Fibroblast of lung (primary cell): ENCODE data around the gene DNPEP. TPM values are rescaled to one million over a fixed set of nuclear protein-coding genes. Genes with fewer than 3 reads are reported as not detected.

Source experiments
- DNase-seq, 2 donors: peaks; one replicate each; pipeline versions ENCODE4 v3.0.0 to v3.0.0-alpha.2; 2010; ENCODE audit warnings: low read depth in 2 of 2
- H2AFZ ChIP-seq: 2 replicates; pipeline ENCODE4 v1.5.1; 2012; ENCODE audit warnings: low read length, control low read depth, inconsistent platforms
- H3K27ac ChIP-seq: 2 replicates; pipeline ENCODE4 v1.5.1; 2011; ENCODE audit warnings: low read length, control low read depth; ENCODE audit not compliant: insufficient read depth
- H3K27me3 ChIP-seq: 2 replicates; pipeline ENCODE4 v1.5.1; 2011; ENCODE audit warnings: mild to moderate bottlenecking, low read length; ENCODE audit not compliant: control insufficient read depth, insufficient read depth
- H3K36me3 ChIP-seq: 2 replicates; pipeline ENCODE4 v1.5.1; 2011; ENCODE audit warnings: low read length; ENCODE audit not compliant: control insufficient read depth, insufficient read depth
- H3K4me1 ChIP-seq: 2 replicates; pipeline ENCODE4 v1.5.1; 2011; ENCODE audit warnings: low read length; ENCODE audit not compliant: control insufficient read depth, insufficient read depth; ENCODE audit errors: extremely low read depth
- H3K4me2 ChIP-seq: 2 replicates; pipeline ENCODE4 v1.5.1; 2011; ENCODE audit warnings: low read length, control low read depth; ENCODE audit not compliant: insufficient read depth; ENCODE audit errors: extremely low read depth
- H3K4me3 ChIP-seq, 4 experiments: fragments of 200-600 bp in 1 of 4; sonication (generic) in 1 of 4; replicated peaks in 1 of 4; 2 replicates each; pipeline ENCODE4 v1.5.1; 2011 to 2016; ENCODE audit warnings: low read length in 4 of 4, low read depth in 3 of 4, mild to moderate bottlenecking in 3 of 4, control low read depth in 2 of 4, inconsistent platforms in 1 of 4, mixed read lengths in 1 of 4; ENCODE audit not compliant: insufficient read depth in 1 of 4; ENCODE audit errors: control extremely low read depth in 1 of 4
- H3K79me2 ChIP-seq: 2 replicates; pipeline ENCODE4 v1.5.1; 2012; ENCODE audit warnings: mild to moderate bottlenecking, low read length, inconsistent platforms; ENCODE audit not compliant: control insufficient read depth, insufficient read depth
- H3K9ac ChIP-seq: 2 replicates; pipeline ENCODE4 v1.5.1; 2011; ENCODE audit warnings: mild to moderate bottlenecking, low read length, control low read depth; ENCODE audit not compliant: insufficient read depth
- H3K9me3 ChIP-seq: 2 replicates; pipeline ENCODE4 v1.5.1; 2012; ENCODE audit warnings: low read depth, low read length; ENCODE audit not compliant: control insufficient read depth, insufficient read depth
- H4K20me1 ChIP-seq: 2 replicates; pipeline ENCODE4 v1.5.1; 2011; ENCODE audit warnings: low read length; ENCODE audit not compliant: control insufficient read depth, insufficient read depth; ENCODE audit errors: extremely low read depth
- EZH2 ChIP-seq: IDR thresholded peaks from 2 replicates; pipeline ENCODE4 v1.5.1; 2012; ENCODE audit warnings: low read length, control low read depth, mild to moderate bottlenecking; ENCODE audit errors: missing control alignments
- polyA plus RNA-seq, 2 donors: library from polyadenylated mRNA; depleted of rRNA in 1 of 2; stranded (reverse) in 1 of 2; unstranded in 1 of 2; fragments of >200 nt; gene quantifications; 2 replicates each; pipeline ENCODE4 v1.2.1, GENCODE V29; 2011 to 2012; ENCODE audit warnings: missing spikeins in 1 of 2
- total RNA-seq: library from RNA; depleted of rRNA; stranded (reverse); fragments of >200 nt; gene quantifications from 2 replicates; pipeline ENCODE4 v1.2.1, GENCODE V29; 2014
- TF ChIP-seq, protein P1 (sequence below), 2 donors: IDR thresholded peaks in 1 of 2; conservative IDR thresholded peaks in 1 of 2; 1 replicate in 1 of 2; 2 replicates in 1 of 2; pipeline ENCODE4 v1.5.1; 2011 to 2012; ENCODE audit warnings: low read length in 2 of 2, control low read depth in 1 of 2, inconsistent platforms in 1 of 2, low read depth in 1 of 2, mild to moderate bottlenecking in 1 of 2

DNPEP gene
- total and polyA plus RNA-seq, 2 donors (not counting 1 experiment from before 2014, with no cell fraction given): 38.2 to 72.5 TPM

DNA sequence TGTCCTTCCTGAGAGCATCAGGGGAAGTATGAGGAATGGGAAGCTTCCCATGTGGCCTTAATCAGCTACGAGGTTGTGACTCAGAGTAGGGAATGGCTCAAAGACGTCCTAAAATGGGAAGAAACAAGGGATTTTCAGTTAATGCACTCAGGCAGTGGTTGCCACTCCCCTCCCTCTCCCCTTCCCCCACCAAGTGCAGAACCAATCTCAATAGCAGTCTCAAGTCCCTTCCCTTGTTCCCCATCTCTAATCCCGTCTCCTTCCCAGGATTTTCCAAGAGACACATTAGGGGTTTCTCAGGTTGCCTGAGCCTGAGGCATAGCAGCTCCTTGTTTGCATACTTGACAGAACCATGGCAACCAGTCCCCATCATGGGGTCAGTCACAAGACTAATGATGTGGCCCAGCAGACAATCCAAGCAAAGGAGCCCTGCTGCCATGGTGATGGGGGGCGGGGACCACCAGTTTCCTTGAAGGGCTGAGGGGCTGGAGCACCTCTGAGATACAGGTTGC lies 36.9 kb downstream of the DNPEP start:
- TF ChIP-seq, protein P1, sequence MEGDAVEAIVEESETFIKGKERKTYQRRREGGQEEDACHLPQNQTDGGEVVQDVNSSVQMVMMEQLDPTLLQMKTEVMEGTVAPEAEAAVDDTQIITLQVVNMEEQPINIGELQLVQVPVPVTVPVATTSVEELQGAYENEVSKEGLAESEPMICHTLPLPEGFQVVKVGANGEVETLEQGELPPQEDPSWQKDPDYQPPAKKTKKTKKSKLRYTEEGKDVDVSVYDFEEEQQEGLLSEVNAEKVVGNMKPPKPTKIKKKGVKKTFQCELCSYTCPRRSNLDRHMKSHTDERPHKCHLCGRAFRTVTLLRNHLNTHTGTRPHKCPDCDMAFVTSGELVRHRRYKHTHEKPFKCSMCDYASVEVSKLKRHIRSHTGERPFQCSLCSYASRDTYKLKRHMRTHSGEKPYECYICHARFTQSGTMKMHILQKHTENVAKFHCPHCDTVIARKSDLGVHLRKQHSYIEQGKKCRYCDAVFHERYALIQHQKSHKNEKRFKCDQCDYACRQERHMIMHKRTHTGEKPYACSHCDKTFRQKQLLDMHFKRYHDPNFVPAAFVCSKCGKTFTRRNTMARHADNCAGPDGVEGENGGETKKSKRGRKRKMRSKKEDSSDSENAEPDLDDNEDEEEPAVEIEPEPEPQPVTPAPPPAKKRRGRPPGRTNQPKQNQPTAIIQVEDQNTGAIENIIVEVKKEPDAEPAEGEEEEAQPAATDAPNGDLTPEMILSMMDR (conservative IDR thresholded peaks at IDR 0.05 in 1 of 2, IDR thresholded peaks at IDR 0.05 in 1 of 2; ENCODE audit: low read depth in 1 of 2, low read length in 2 of 2): no peak
- TF ChIP-seq EZH2: no peak
- H3K9ac ChIP-seq: no peak overlapping the region
- H2AFZ ChIP-seq: peak overlapping the region; percentile 24
- no peak overlapping the region for H3K27ac ChIP-seq
- H3K4me2 ChIP-seq: no peak overlapping the region
- H4K20me1 ChIP-seq: no peaks in the 10 kb centered on the region
- H3K4me1 ChIP-seq: peaks cover 3% of the 10 kb centered on the region
- no peaks in the 10 kb centered on the region for H3K79me2 ChIP-seq
- peak; percentile 33 to 65 for DNase-seq
- no peaks in the 10 kb centered on the region for H3K36me3 ChIP-seq
- H3K27me3 ChIP-seq: peaks cover 4% of the 10 kb centered on the region
- no peaks in the 10 kb centered on the region for H3K9me3 ChIP-seq
- H3K4me3 ChIP-seq: no peak overlapping the region

DNA sequence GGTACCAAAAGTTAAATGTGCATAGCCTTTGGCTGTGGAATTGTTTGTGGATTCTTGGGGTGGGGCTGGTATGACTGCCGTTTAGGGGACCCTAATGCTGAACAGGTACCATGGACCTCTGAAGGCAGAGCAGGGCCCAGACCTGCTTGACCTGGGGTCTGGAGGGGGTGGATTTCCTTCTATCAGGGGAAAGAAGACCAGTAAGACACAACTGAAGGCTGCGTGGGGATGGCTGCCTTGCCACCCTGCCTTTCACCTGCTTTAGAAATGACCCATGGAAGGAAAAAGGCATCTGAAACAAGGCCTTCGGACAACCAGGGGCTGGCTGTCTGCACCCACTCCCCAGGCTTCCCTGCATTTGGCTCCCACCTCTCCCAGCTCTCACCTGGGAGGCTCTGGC lies 37.5 kb downstream of the DNPEP start:
- H3K4me3 ChIP-seq: no peak overlapping the region
- no peak for TF ChIP-seq EZH2
- TF ChIP-seq, protein P1 (conservative IDR thresholded peaks at IDR 0.05 in 1 of 2, IDR thresholded peaks at IDR 0.05 in 1 of 2; ENCODE audit: low read depth in 1 of 2, low read length in 2 of 2): no peak
- no peaks in the 10 kb centered on the region for H4K20me1 ChIP-seq
- no peak overlapping the region for H3K4me2 ChIP-seq
- H3K36me3 ChIP-seq: no peaks in the 10 kb centered on the region
- no peaks in the 10 kb centered on the region for H3K9me3 ChIP-seq
- DNase-seq: no peak
- no peaks in the 10 kb centered on the region for H3K79me2 ChIP-seq
- no peak overlapping the region for H3K9ac ChIP-seq
- no peak overlapping the region for H2AFZ ChIP-seq
- H3K4me1 ChIP-seq: peaks cover 3% of the 10 kb centered on the region
- H3K27ac ChIP-seq: no peak overlapping the region
- peaks cover 3% of the 10 kb centered on the region for H3K27me3 ChIP-seq

DNA sequence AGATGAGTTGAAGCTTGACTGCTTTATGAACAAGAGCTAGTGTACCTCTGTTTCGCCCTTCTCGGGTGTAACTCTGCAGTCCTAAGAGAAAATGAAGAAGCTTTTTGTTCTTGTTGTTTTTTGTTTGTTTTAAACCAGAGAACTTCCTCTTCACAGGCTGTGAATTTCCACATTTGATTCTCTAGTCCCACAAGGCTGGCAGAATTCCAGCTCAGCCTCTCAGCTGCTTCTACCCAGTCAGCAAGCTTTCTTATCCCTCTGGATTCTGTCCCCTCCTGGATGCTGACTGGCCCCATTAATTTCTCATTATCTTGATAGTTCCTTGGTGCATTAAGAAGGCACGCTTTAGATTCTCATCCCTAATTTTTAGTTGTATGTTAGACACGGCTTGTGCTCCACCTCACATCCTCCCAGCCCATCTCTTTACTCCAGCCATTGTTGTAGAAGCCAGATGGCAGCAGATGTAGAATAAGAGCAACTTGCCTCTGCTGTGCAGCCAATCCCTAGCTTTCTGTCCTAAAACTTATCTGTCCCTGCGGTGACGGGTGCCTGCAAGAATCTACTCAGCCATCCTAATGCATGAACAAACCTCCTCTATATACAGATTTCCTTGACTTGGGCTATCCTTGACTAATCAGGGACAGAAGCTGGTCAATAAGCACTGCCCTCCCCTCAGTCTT lies 42.8 kb downstream of the DNPEP start:
- H3K27ac ChIP-seq: no peak overlapping the region
- peaks cover 5% of the 10 kb centered on the region for H3K27me3 ChIP-seq
- H3K36me3 ChIP-seq: no peaks in the 10 kb centered on the region
- H3K4me3 ChIP-seq: no peak overlapping the region
- peak; percentile 32 to 36 for DNase-seq
- H3K79me2 ChIP-seq: no peaks in the 10 kb centered on the region
- no peaks in the 10 kb centered on the region for H3K9me3 ChIP-seq
- no peak overlapping the region for H3K9ac ChIP-seq
- no peak overlapping the region for H3K4me2 ChIP-seq
- TF ChIP-seq, protein P1 (conservative IDR thresholded peaks at IDR 0.05 in 1 of 2, IDR thresholded peaks at IDR 0.05 in 1 of 2; ENCODE audit: low read depth in 1 of 2, low read length in 2 of 2): no peak
- TF ChIP-seq EZH2: no peak
- H2AFZ ChIP-seq: no peak overlapping the region
- no peaks in the 10 kb centered on the region for H3K4me1 ChIP-seq
- no peaks in the 10 kb centered on the region for H4K20me1 ChIP-seq
